ENCODE data around the gene SESN1. TPM values are rescaled to one million over a fixed set of nuclear protein-coding genes. Genes with fewer than 3 reads are reported as not detected.

SESN1 gene
- polyA plus RNA-seq, 1 donor (not counting 4 experiments of a cell fraction or from before 2014, with no cell fraction given), result 21.4 TPM

DNA sequence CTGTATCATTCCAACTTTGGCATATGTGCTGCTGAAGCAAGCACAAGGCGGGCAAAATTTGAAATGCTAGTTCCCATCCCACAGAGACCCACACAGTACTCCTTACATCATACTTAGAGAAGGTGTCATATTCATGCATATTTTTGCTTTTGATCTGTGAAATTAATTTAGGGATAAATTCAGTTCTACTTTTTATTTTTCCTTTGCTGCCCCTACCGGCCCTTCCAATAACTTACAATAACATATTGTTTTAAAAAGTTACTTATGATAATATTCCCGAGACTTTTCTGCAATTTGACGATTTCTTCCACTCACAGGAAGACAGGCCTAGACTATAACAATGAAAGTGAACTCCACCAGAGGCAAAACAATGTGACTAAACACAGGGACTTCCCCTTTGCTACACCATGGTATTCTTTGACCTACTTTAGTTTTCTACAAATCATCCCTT lies 35.0 kb downstream of the SESN1 start:
- H3K9ac ChIP-seq (ENCODE audit: control insufficient read depth, extremely low read depth, insufficient read depth, low read length), result no peak overlapping the region
- no peak for DNase-seq (ENCODE audit: low read depth, low spot score)
- no peaks in the 10 kb centered on the region for H3K79me2 ChIP-seq (ENCODE audit: control insufficient read depth, insufficient read depth, low read length)
- H4K20me1 ChIP-seq (ENCODE audit: control insufficient read depth, extremely low read depth, insufficient read depth, low read length), result no peaks in the 10 kb centered on the region
- H2AFZ ChIP-seq (ENCODE audit: control insufficient read depth, low read length), result no peak overlapping the region
- no peaks in the 10 kb centered on the region for H3K4me1 ChIP-seq (ENCODE audit: control insufficient read depth, extremely low read depth, insufficient read depth, low read length)
- H3K27ac ChIP-seq (ENCODE audit: control insufficient read depth, insufficient read depth, low read length), result no peak overlapping the region
- no peak overlapping the region for H3K4me2 ChIP-seq (ENCODE audit: control insufficient read depth, extremely low read depth, insufficient read depth, low read depth, low read length)
- FAIRE-seq, result peak; percentile 52
- H3K9me3 ChIP-seq (ENCODE audit: control insufficient read depth, low read depth, low read length), result no peaks in the 10 kb centered on the region
- dilution Hi-C loops (cut with MboI; ENCODE audit: extremely low pct_ligation_motif_present, low sequenced_read_pairs), result no loop called here
- no peak for TF ChIP-seq EZH2 (IDR thresholded peaks at IDR 0.05; ENCODE audit: low read length)
- TF ChIP-seq, protein P1, sequence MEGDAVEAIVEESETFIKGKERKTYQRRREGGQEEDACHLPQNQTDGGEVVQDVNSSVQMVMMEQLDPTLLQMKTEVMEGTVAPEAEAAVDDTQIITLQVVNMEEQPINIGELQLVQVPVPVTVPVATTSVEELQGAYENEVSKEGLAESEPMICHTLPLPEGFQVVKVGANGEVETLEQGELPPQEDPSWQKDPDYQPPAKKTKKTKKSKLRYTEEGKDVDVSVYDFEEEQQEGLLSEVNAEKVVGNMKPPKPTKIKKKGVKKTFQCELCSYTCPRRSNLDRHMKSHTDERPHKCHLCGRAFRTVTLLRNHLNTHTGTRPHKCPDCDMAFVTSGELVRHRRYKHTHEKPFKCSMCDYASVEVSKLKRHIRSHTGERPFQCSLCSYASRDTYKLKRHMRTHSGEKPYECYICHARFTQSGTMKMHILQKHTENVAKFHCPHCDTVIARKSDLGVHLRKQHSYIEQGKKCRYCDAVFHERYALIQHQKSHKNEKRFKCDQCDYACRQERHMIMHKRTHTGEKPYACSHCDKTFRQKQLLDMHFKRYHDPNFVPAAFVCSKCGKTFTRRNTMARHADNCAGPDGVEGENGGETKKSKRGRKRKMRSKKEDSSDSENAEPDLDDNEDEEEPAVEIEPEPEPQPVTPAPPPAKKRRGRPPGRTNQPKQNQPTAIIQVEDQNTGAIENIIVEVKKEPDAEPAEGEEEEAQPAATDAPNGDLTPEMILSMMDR (optimal IDR thresholded peaks at IDR 0.05 in 1 of 3, IDR thresholded peaks at IDR 0.05 in 1 of 3, conservative IDR thresholded peaks at IDR 0.05 in 1 of 3; ENCODE audit: extremely low read depth in 1 of 3, insufficient read depth in 2 of 3, low read length in 3 of 3), result no peak
- H3K36me3 ChIP-seq (ENCODE audit: control insufficient read depth in 2 of 2, extremely low read depth in 1 of 2, insufficient read depth in 2 of 2, low read length in 2 of 2), result no peaks in the 10 kb centered on the region
- no peaks in the 10 kb centered on the region for H3K27me3 ChIP-seq (ENCODE audit: control insufficient read depth, extremely low read depth, insufficient read depth, low read length)
- no peak overlapping the region for H3K4me3 ChIP-seq (ENCODE audit: control insufficient read depth in 2 of 3, extremely low read depth in 1 of 3, insufficient read depth in 2 of 3, low read depth in 1 of 3, low read length in 3 of 3)
- H3K9me1 ChIP-seq (ENCODE audit: control insufficient read depth, extremely low read depth, insufficient read depth, low read length), result no peaks in the 10 kb centered on the region

DNA sequence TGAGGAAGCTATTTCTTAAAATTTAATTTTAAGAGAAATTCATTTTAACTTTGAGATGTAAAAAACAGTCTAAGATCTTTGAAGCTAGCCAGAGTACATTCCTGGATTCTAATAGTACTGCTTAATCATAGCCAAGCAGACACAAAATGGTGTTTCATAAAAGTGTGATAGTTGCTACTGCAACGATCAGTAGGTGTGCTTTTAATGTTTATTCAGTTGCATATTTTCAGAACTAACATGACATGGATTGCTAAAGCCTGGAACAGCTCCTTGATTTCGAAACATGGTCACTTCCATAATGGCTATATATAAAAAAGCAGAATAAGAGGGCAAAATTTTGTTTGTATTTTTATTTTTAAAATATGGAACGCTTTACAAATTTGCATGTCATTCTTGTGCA lies 35.5 kb downstream of the SESN1 start:
- no peak overlapping the region for H3K9ac ChIP-seq (ENCODE audit: control insufficient read depth, extremely low read depth, insufficient read depth, low read length)
- H3K4me1 ChIP-seq (ENCODE audit: control insufficient read depth, extremely low read depth, insufficient read depth, low read length), result no peaks in the 10 kb centered on the region
- no peak for DNase-seq (ENCODE audit: low read depth, low spot score)
- H3K36me3 ChIP-seq (ENCODE audit: control insufficient read depth in 2 of 2, extremely low read depth in 1 of 2, insufficient read depth in 2 of 2, low read length in 2 of 2), result no peaks in the 10 kb centered on the region
- H3K4me2 ChIP-seq (ENCODE audit: control insufficient read depth, extremely low read depth, insufficient read depth, low read depth, low read length), result no peak overlapping the region
- no peak overlapping the region for H2AFZ ChIP-seq (ENCODE audit: control insufficient read depth, low read length)
- H3K4me3 ChIP-seq (ENCODE audit: control insufficient read depth in 2 of 3, extremely low read depth in 1 of 3, insufficient read depth in 2 of 3, low read depth in 1 of 3, low read length in 3 of 3), result no peak overlapping the region
- FAIRE-seq, result no peak
- no peak for TF ChIP-seq EZH2 (IDR thresholded peaks at IDR 0.05; ENCODE audit: low read length)
- TF ChIP-seq, protein P1 (optimal IDR thresholded peaks at IDR 0.05 in 1 of 3, IDR thresholded peaks at IDR 0.05 in 1 of 3, conservative IDR thresholded peaks at IDR 0.05 in 1 of 3; ENCODE audit: extremely low read depth in 1 of 3, insufficient read depth in 2 of 3, low read length in 3 of 3), result no peak
- no peaks in the 10 kb centered on the region for H4K20me1 ChIP-seq (ENCODE audit: control insufficient read depth, extremely low read depth, insufficient read depth, low read length)
- dilution Hi-C loops (cut with MboI; ENCODE audit: extremely low pct_ligation_motif_present, low sequenced_read_pairs), result no loop called here
- H3K27ac ChIP-seq (ENCODE audit: control insufficient read depth, insufficient read depth, low read length), result no peak overlapping the region
- H3K9me1 ChIP-seq (ENCODE audit: control insufficient read depth, extremely low read depth, insufficient read depth, low read length), result no peaks in the 10 kb centered on the region
- no peaks in the 10 kb centered on the region for H3K79me2 ChIP-seq (ENCODE audit: control insufficient read depth, insufficient read depth, low read length)
- H3K9me3 ChIP-seq (ENCODE audit: control insufficient read depth, low read depth, low read length), result no peaks in the 10 kb centered on the region
- no peaks in the 10 kb centered on the region for H3K27me3 ChIP-seq (ENCODE audit: control insufficient read depth, extremely low read depth, insufficient read depth, low read length)

Data from keratinocyte (primary cell).